SU-DHL-6 (cell line): Measurements from ENCODE around the gene ARL16.

Experiments used
- H2AFZ ChIP-seq: fragments of 200-600 bp; sonication (generic); 2 replicates; pipeline ENCODE4 v1.6.1; 2014; ENCODE audit warnings: low read depth, mild to moderate bottlenecking, moderate library complexity, mixed read lengths, antibody characterized with exemption, low read length; ENCODE audit not compliant: severe bottlenecking
- H3F3A ChIP-seq: fragments of 200-600 bp; shearing (Covaris generic); 2 replicates; pipeline ENCODE4 v1.6.0; 2016; ENCODE audit warnings: antibody characterized with exemption, mild to moderate bottlenecking; ENCODE audit not compliant: insufficient read depth
- H3K27ac ChIP-seq: fragments of 200-600 bp; sonication (generic); 2 replicates; pipeline ENCODE4 v1.5.1; 2016; ENCODE audit warnings: low read depth, mild to moderate bottlenecking, low read length, moderate library complexity, mixed read lengths
- H3K27me3 ChIP-seq: fragments of 200-600 bp; sonication (generic), shearing (Covaris generic); 2 replicates; pipeline ENCODE4 v1.6.0; 2014; ENCODE audit warnings: mild to moderate bottlenecking, low read length
- H3K36me3 ChIP-seq: fragments of 200-600 bp; sonication (generic); 2 replicates; pipeline ENCODE4 v1.6.1; 2014; ENCODE audit warnings: mild to moderate bottlenecking, low read length, mixed read lengths
- H3K4me2 ChIP-seq: fragments of 300-600, 200-600 bp; shearing (Covaris generic), sonication (generic); 2 replicates; pipeline ENCODE4 v1.6.0; 2014; ENCODE audit warnings: low read length, low read depth, mild to moderate bottlenecking; ENCODE audit not compliant: poor library complexity, severe bottlenecking
- H3K4me3 ChIP-seq: fragments of 200-600 bp; sonication (generic); 2 replicates; pipeline ENCODE4 v1.5.1; 2014; ENCODE audit warnings: antibody characterized with exemption, low read length, mild to moderate bottlenecking, mixed read lengths; ENCODE audit not compliant: insufficient read depth, poor library complexity, severe bottlenecking
- H3K79me2 ChIP-seq: fragments of 200-600 bp; sonication (generic); 2 replicates; pipeline ENCODE4 v1.6.1; 2014; ENCODE audit warnings: mild to moderate bottlenecking, low read length, moderate library complexity; ENCODE audit not compliant: insufficient read depth
- H3K9ac ChIP-seq: fragments of 200-600 bp; sonication (generic); 2 replicates; pipeline ENCODE4 v1.7.0; 2014; ENCODE audit warnings: mild to moderate bottlenecking, low read length
- H3K9me2 ChIP-seq: fragments of 200-600 bp; sonication (generic); replicated peaks from 2 replicates; pipeline ENCODE4 v1.6.1; 2014; ENCODE audit warnings: low read length; ENCODE audit not compliant: insufficient read depth
- H3K9me3 ChIP-seq: fragments of 200-600 bp; sonication (generic); 2 replicates; pipeline ENCODE4 v1.6.1; 2014; ENCODE audit warnings: low read length, mixed read lengths; ENCODE audit not compliant: insufficient read depth
- H4K20me1 ChIP-seq: fragments of 200-600 bp; sonication (generic); 2 replicates; pipeline ENCODE4 v1.6.1; 2014; ENCODE audit warnings: low read depth, mild to moderate bottlenecking, antibody characterized with exemption, low read length, moderate library complexity, mixed read lengths
- CTCF ChIP-seq: fragments of 200-600 bp; sonication (generic); IDR thresholded peaks from one replicate; pipeline ENCODE4 v1.5.1; 2017; ENCODE audit warnings: antibody characterized with exemption, mild to moderate bottlenecking, low read length, moderate library complexity; ENCODE audit not compliant: insufficient read depth, poor library complexity, severe bottlenecking
- EZH2phosphoT487 ChIP-seq: fragments of 200-600 bp; sonication (generic), shearing (Covaris generic); conservative IDR thresholded peaks from 2 replicates; pipeline ENCODE4 v1.6.1; 2018; ENCODE audit warnings: mild to moderate bottlenecking, antibody characterized with exemption, low read length, moderate library complexity, mixed read lengths

The ARL16 gene

GRCh38 chr17:81717049-81717765 is 33.6 kb upstream of the ARL16 start:
- no peaks in the 10 kb centered on the region for H3K27me3 ChIP-seq
- H3K4me2 ChIP-seq, result no peak overlapping the region
- no peaks in the 10 kb centered on the region for H3K9me3 ChIP-seq
- no peaks in the 10 kb centered on the region for H3K36me3 ChIP-seq
- peaks cover 27% of the 10 kb centered on the region for H3K79me2 ChIP-seq
- H4K20me1 ChIP-seq, result no peaks in the 10 kb centered on the region
- H3K9ac ChIP-seq, result no peak overlapping the region
- no peak overlapping the region for H2AFZ ChIP-seq
- H3F3A ChIP-seq, result no peaks in the 10 kb centered on the region
- no peak overlapping the region for H3K27ac ChIP-seq
- TF ChIP-seq EZH2phosphoT487, result no peak
- no peaks in the 10 kb centered on the region for H3K9me2 ChIP-seq
- H3K4me3 ChIP-seq, result no peak overlapping the region

- H3K9me2 ChIP-seq, result no peaks in the 10 kb centered on the region
- H4K20me1 ChIP-seq, result no peaks in the 10 kb centered on the region
- no peak overlapping the region for H3K4me3 ChIP-seq
- no peak overlapping the region for H3K9ac ChIP-seq
- H3K27me3 ChIP-seq, result no peaks in the 10 kb centered on the region
- H2AFZ ChIP-seq, result no peak overlapping the region
- TF ChIP-seq EZH2phosphoT487, result no peak
- no peak for TF ChIP-seq CTCF
- H3K79me2 ChIP-seq, result peaks cover 27% of the 10 kb centered on the region
- H3K9me3 ChIP-seq, result no peaks in the 10 kb centered on the region
- no peak overlapping the region for H3K4me2 ChIP-seq
- H3F3A ChIP-seq, result no peaks in the 10 kb centered on the region
- H3K27ac ChIP-seq, result no peak overlapping the region
- H3K36me3 ChIP-seq, result no peaks in the 10 kb centered on the region
Observed at GRCh38 chr17:81716674-81716996, 33.0 kb upstream of the ARL16 start.

GRCh38 chr17:81715872-81716673 is 32.5 kb upstream of the ARL16 start:
- H3K9me2 ChIP-seq, result no peaks in the 10 kb centered on the region
- no peaks in the 10 kb centered on the region for H4K20me1 ChIP-seq
- no peaks in the 10 kb centered on the region for H3K9me3 ChIP-seq
- H3K79me2 ChIP-seq, result peaks cover 27% of the 10 kb centered on the region
- TF ChIP-seq CTCF, result no peak
- TF ChIP-seq EZH2phosphoT487, result no peak
- H3K36me3 ChIP-seq, result no peaks in the 10 kb centered on the region
- peaks cover 3% of the 10 kb centered on the region; the same call in 1 of the 2 replicates for H3F3A ChIP-seq
- no peak overlapping the region for H2AFZ ChIP-seq
- no peak overlapping the region for H3K27ac ChIP-seq
- no peak overlapping the region for H3K4me3 ChIP-seq
- H3K4me2 ChIP-seq, result no peak overlapping the region
- no peak overlapping the region for H3K9ac ChIP-seq
- H3K27me3 ChIP-seq, result no peaks in the 10 kb centered on the region
